Kidney (tissue), 14 donors: Measurements from ENCODE around the gene SH3TC2. TPM values are rescaled to one million over a fixed set of nuclear protein-coding genes. Genes with fewer than 3 reads are reported as not detected.

Experiments
- DNase-seq, 5 donors: peaks; one replicate each; pipeline ENCODE4 v3.0.0-alpha.2; 2013 to 2020
- FAIRE-seq: peaks from 2 replicates; lab custom pipeline; 2012; peaks lifted over from hg19 to GRCh38; lab: Jason Lieb, UNC
- H3K27ac ChIP-seq, 2 donors: one replicate each; pipeline ENCODE4 v1.7.0; 2013; ENCODE audit warnings: low read depth in 2 of 2, low read length in 2 of 2, inconsistent platforms in 1 of 2
- H3K27me3 ChIP-seq: one replicate; pipeline ENCODE4 v1.7.1; 2013; ENCODE audit warnings: low read length, inconsistent platforms; ENCODE audit not compliant: control insufficient read depth, insufficient read depth
- H3K36me3 ChIP-seq, 3 donors: one replicate each; pipeline versions ENCODE4 v1.7.0 to v1.7.1; 2013; ENCODE audit warnings: low read length in 3 of 3, control low read depth in 1 of 3, inconsistent platforms in 1 of 3; ENCODE audit not compliant: insufficient read depth in 3 of 3, control insufficient read depth in 2 of 3
- H3K4me1 ChIP-seq, 3 donors: one replicate each; pipeline versions ENCODE4 v1.7.0 to v1.7.1; 2013; ENCODE audit warnings: low read length in 3 of 3, inconsistent platforms in 1 of 3, low read depth in 1 of 3; ENCODE audit not compliant: control insufficient read depth in 2 of 3, insufficient read depth in 2 of 3
- H3K4me3 ChIP-seq, 3 donors: one replicate each; pipeline versions ENCODE4 v1.7.0 to v1.8.1; 2013; ENCODE audit warnings: low read length in 3 of 3, control low read depth in 1 of 3, inconsistent platforms in 1 of 3
- H3K9ac ChIP-seq, 3 donors: one replicate each; pipeline versions ENCODE4 v1.7.0 to v1.7.1; 2013; ENCODE audit warnings: low read length in 3 of 3, control low read depth in 1 of 3, inconsistent platforms in 1 of 3
- H3K9me3 ChIP-seq, 3 donors: one replicate each; pipeline versions ENCODE4 v1.7.0 to v1.7.1; 2013; ENCODE audit warnings: low read length in 3 of 3, control low read depth in 1 of 3, inconsistent platforms in 1 of 3; ENCODE audit not compliant: control insufficient read depth in 2 of 3, insufficient read depth in 1 of 3
- intact Hi-C: fragments of 100-400 bp; cut with DNase I; formaldehyde crosslinking; loops from one replicate; pipeline ENCODE4 v1.11.1; 2022
- polyA plus RNA-seq: library from polyadenylated mRNA; stranded (reverse); fragments of 350-450 nt; fragmentation: Illumina TruSeq; extraction: RNeasy Lipid Tissue Mini Kit (QIAGEN cat#74804); gene quantifications from one replicate; pipeline ENCODE4 v1.2.3, GENCODE V29; 2014; ENCODE audit warnings: low read depth, low replicate concordance; ENCODE audit not compliant: insufficient read depth
- total RNA-seq: library from RNA; stranded (reverse); fragmentation: NEBNext Ultra II Directional; extraction: Animal tissue kit (Norgen Biotek cat#: 25700); gene quantifications from one replicate; pipeline ENCODE4 v1.2.1, GENCODE V29; 2021
- TF ChIP-seq, protein P1 (sequence below): IDR thresholded peaks from 3 replicates; pipeline ENCODE4 v1.5.1; 2012; ENCODE audit warnings: mild to moderate bottlenecking, moderate library complexity, borderline replicate concordance; ENCODE audit not compliant: insufficient read depth; ENCODE audit errors: extremely low read depth
- donor health status: control.
- donor health status: control.
- donor health status: control.
- donor health status: control.
- donor health status: control.
- donor health status: DM: yes; HTN: yes; CAD: no.
- donor health status: Normal renal cell carcinoma (clear cell type).

SH3TC2 gene
- total and polyA plus RNA-seq, 2 donors from 2014 or later = 0.17 to 1.3 TPM

DNA sequence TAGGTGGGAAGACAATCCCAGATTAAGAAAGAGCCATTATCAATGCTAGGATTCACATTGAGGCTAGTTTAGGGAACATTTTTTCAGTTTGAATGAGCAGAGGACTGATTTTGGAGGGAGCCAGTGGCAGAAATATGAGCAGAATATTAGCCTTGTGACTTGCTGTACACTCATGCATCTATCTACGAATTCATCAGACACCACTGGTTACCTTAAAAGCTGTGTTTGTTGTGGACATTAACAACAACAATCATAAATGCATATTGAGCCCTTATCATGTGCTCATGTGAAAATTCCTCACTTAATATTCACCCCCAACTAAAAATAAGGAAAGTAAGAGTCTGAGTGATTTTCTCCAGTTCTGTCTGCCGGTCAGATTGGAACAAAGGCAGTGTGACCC is 9.9 kb upstream of the SH3TC2 start:
- no peaks in the 10 kb centered on the region for H3K4me1 ChIP-seq
- no peaks in the 10 kb centered on the region for H3K9me3 ChIP-seq
- H3K27ac ChIP-seq = no peak overlapping the region
- H3K27me3 ChIP-seq = no peaks in the 10 kb centered on the region
- DNase-seq (no peak), FAIRE-seq (no peak)
- TF ChIP-seq, protein P1, sequence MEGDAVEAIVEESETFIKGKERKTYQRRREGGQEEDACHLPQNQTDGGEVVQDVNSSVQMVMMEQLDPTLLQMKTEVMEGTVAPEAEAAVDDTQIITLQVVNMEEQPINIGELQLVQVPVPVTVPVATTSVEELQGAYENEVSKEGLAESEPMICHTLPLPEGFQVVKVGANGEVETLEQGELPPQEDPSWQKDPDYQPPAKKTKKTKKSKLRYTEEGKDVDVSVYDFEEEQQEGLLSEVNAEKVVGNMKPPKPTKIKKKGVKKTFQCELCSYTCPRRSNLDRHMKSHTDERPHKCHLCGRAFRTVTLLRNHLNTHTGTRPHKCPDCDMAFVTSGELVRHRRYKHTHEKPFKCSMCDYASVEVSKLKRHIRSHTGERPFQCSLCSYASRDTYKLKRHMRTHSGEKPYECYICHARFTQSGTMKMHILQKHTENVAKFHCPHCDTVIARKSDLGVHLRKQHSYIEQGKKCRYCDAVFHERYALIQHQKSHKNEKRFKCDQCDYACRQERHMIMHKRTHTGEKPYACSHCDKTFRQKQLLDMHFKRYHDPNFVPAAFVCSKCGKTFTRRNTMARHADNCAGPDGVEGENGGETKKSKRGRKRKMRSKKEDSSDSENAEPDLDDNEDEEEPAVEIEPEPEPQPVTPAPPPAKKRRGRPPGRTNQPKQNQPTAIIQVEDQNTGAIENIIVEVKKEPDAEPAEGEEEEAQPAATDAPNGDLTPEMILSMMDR = no peak
- no peaks in the 10 kb centered on the region for H3K36me3 ChIP-seq
- H3K4me3 ChIP-seq = no peak overlapping the region
- H3K9ac ChIP-seq = no peak overlapping the region
- intact Hi-C loops = no loop called here

DNA sequence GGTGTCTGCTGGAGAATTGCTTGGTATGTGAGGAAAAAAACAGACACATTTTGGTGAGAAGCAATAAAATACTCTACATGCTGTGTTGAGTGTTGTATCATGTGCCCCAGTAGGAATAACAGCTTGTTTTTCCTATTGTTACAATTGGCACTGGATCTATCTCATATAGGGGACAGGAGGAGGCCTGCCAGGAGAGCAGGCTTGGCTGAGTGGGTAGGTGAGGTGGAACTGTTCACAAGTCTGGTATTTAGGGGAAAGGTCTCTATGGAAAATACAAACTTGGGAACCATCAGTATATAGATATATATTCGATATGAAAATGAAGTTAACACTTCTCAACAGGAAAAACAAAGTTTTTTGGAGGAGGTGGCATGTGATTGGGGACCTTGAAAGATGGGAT is 9.5 kb upstream of the SH3TC2 start:
- TF ChIP-seq, protein P1 = no peak
- H3K4me3 ChIP-seq = no peak overlapping the region
- H3K9me3 ChIP-seq = no peaks in the 10 kb centered on the region
- H3K9ac ChIP-seq = no peak overlapping the region
- FAIRE-seq = no peak
- H3K4me1 ChIP-seq = no peaks in the 10 kb centered on the region
- intact Hi-C loops = no loop called here
- DNase-seq = no peak
- no peaks in the 10 kb centered on the region for H3K27me3 ChIP-seq
- H3K36me3 ChIP-seq = no peaks in the 10 kb centered on the region
- no peak overlapping the region for H3K27ac ChIP-seq

DNA sequence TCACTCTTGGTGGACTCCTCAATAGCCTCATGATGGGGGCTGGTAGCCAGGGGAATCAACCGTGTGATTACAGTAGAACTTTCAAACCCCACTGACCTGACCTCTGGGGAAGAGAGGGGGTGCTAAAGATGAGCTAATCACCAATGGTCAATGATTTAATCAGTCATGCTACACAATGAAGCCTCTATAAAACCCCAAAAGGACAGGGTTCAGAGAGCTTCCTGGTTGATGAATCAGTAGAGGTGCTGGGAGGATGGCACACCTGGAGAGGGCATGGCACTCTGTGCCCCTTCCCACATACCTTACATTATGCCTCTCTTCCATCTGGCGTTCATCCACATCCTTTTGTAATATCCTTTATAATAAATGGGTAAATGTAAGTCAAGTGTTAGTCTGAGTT is 8.9 kb upstream of the SH3TC2 start:
- Histone ChIP-seq H3K27me3 (no peaks in the 10 kb centered on the region), H3K9ac (no peak overlapping the region), H3K9me3 (peaks cover 0 to 3% (median 0%) of the 10 kb centered on the region in 3 donors), H3K4me1 (no peaks in the 10 kb centered on the region), H3K27ac (no peak overlapping the region), H3K36me3 (no peaks in the 10 kb centered on the region), H3K4me3 (no peak overlapping the region)
- FAIRE-seq = no peak
- intact Hi-C loops = no loop called here
- DNase-seq = no peak
- TF ChIP-seq, protein P1 = no peak

DNA sequence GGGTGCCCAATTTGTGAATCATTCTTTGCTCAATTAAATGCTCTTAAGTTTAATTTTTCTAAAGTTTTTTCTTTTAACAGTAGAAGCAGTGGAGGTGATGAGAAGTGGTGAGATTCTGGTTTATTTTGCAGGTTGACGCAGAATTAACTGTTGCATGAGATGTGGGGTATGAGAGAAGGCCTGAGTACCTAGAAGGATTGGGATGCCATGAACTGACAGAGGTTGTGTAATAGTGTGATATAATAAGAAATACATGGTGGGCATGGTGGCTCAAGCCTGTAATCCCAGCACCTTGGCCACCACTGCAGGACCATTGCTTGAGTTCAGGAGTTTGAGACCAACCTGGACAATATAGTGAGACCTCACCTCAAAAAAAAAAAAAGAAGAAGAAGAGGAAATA is 8.4 kb upstream of the SH3TC2 start:
- FAIRE-seq = no peak
- Histone ChIP-seq H3K9me3 (peaks cover 0 to 3% (median 0%) of the 10 kb centered on the region in 3 donors), H3K4me1 (no peaks in the 10 kb centered on the region), H3K27ac (no peak overlapping the region), H3K4me3 (no peak overlapping the region), H3K36me3 (no peaks in the 10 kb centered on the region), H3K9ac (no peak overlapping the region), H3K27me3 (no peaks in the 10 kb centered on the region)
- TF ChIP-seq, protein P1 = no peak
- DNase-seq = no peak
- intact Hi-C loops = no loop called here
